G401.6 (cell line): ENCODE measurements around the gene ARL16.

Source experiments
- FAIRE-seq: peaks from 2 replicates; lab custom pipeline; 2012; peaks lifted over from hg19 to GRCh38; lab: Jason Lieb, UNC

The ARL16 gene

DNA sequence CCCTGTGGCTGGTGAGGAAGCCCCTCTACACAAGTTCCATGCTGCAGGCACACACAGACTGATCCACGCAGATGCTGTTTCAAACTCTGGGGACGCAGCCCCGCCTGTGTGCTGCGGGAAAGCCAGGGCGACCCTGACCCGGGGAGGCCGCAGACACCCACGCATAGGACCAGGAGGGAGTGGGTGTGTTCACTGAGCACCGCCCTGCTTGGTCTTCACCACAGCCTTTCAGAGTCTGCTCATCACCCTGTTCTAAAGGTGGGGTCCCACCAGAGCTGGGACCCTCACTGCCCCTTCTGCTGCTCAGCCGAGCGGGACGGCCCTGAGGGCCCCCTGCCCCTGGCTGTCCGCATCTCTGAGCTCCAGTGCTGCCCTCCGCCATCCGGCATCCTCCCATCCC, 39.1 kb downstream of the ARL16 start:
- FAIRE-seq = no peak

DNA sequence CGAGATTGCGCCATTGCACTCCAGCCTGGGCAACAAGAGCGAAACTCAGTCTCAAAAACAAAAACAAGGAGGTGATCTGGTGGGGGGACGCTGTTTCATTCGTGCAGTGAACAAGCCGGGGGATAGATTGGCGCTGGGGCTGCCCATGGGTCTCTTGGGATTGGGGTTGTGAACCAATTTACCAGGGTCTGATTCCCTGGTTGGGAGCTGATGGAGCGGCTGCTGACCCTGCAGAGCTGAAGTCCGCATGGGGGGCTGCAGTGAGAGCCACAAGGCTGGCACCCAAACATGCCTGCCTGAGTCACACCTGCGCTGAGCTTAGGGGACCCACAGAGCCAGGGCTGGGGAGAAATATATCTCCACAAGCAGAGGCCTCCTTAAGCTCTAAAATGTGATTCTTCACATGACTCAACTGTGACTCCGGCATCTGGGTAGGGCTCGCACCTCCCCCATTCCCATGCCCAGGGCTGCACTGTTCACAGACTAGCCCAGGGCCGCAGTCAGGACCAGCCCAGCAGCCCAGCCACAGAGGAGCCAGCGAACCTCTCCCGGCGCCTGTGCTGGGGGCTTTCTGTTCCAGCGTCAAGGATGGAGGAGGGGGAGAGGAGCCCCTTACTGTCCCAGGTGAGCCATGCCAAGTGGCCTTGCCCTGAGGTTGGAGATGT, 41.6 kb downstream of the ARL16 start:
- FAIRE-seq = no peak

DNA sequence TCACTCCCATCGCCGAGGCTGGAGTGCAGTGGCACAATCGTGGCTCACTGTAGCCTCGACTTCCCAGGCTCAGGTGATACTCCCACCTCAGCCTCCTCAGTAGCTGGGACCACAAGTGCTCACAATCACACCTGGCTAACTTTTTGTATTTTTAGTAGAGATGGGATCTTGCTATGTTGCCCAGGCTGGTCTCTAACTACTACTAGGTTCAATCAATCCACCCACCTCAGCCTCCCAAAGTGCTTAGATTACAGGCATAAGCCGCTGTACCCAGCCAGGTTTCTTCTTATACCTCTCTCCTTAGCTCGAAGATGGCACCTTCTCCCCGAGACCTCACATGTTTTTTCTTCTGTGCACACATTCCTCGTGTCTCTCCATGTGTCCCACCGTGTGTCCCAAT, 43.6 kb downstream of the ARL16 start:
- no peak for FAIRE-seq

DNA sequence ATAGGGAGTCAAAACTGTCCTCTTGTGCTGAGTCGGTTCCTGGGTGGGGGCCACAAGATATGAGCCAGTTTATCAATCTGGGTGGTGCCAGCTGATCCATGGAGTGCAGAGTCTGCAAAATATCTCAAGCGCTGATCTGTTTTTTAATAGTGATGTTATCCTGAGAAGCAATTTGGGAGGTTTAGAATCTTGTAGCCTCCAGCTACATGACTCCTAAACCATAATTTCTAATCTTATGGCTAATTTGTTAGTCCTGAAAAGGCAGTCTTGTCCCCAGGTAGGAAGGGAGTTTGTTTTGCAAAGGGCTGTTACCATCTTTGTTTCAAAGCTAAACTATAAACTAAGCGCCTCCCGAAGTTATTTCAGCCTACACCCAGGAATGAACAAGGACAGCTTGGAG, 44.9 kb downstream of the ARL16 start:
- no peak for FAIRE-seq

DNA sequence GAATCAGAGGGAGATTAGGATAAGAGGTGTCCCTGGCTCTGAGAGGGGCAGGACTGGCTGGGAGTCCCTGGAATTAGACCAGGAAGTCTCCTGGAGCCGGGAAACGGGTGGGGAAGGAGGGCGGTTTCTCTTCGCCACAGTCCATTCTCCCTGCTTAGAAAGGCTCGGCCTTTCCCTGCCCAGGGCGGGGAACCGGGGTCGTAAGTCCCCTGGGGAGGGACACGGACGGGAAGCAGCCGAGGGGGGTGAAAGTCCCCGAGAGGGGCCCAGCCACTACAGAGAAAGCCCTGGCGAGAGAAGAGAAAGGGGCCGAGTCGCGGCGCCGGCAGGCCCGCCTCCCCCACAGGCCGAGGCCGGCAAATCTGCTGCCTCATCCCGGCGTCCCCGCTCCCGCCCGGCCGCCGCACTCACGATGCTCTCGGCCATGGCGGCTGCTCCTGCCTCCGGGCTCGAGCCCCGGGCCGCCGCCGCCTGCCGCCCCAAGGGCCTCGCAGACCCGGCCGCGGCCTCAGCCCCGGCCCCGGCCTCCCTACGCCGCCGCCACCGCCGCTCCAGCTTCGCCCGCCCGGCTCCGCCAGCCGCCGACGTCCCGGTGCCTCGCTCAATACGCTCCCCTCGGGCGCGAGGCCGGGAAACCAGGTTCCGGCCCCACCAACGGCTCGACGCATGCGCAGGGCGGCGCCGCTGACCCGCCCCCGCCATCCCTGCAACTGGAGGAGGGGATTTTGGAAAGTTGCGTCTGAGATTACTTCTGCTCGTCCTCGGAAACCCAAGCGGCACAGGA, 46.9 kb downstream of the ARL16 start, which contains the start of the genes NPLOC4 and TSPAN10:
TSS of gene NPLOC4 (minus strand) at position 608 of the 784 bp plus-strand sequence. CDS start at position 426, 182 bp downstream.
TSS of gene TSPAN10 (plus strand) at position 692 of the 784 bp plus-strand sequence. CDS start 5,217 bp downstream, outside the sequence.
- no peak for FAIRE-seq

DNA sequence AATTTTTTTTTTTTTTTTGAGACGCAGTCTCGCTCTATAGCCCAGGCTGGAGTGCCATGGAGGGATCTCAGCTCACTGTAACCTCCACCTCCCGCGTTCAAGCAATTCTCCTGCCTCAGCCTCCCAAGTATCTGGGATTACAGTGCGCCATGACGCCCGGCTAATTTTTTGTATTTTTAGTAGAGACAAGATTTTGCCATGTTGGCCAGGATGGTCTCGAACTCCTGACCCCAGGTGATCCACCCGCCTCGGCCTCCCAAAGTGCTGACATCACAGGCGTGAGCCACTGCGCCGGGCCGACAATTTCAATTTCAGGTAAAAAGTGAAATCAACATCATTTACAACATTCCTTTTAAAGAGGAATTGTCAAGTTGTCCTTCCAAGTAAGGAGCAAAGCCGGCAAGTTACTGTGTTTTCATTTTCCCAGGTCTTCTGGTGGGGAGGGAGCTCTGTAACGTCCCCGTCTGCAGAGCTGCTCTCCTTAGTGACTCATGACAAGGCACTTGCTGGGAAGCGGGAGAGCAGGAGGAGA, 47.6 kb downstream of the ARL16 start:
- no peak for FAIRE-seq

DNA sequence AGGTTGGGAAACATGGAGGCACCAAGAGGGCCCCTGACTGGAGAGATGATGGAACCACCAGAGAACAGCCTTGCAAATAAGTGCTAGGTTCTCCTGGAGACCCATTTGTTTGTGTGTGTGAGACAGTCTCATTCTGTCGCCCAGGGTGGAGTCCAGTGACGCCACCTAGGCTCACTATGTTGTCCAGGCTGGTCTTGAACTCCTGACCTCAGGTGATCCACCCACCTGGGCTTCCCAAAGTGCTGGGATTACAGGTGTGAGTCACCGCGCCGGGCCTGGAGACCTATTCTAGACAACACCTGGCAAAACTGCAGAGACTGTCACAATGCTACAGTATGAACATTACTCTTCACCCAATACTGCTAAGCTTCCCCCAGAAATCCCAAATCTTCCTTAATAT, 48.2 kb downstream of the ARL16 start:
- no peak for FAIRE-seq

DNA sequence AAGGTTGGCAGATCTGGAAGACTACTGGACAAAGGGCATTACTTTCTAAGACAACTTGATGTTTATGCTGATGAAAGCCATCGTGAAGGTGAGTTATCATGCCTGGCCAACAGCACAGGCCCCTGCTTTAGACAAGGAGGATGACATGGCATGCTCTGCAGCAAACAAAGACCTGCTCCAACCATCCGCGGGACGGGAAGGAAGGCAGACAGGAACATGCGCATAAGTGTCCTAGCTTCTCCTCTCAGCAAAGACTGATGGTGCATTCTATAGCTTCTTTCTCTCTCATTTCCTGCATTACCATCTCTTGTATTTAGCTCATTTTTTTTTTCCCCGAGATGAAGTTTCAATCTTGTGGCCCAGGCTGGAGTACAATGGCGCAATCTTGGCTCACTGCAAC, 52.1 kb downstream of the ARL16 start:
- FAIRE-seq = no peak
